Panc1 (cell line): ENCODE measurements around the gene ZBTB34.
"Not testable (repeated sequence)": the region's sequence is repeated elsewhere in the genome, so short reads cannot be mapped to it uniquely, and the experiment has no call there.

Experiments
- SIN3A ChIP-seq: IDR thresholded peaks from 2 replicates; pipeline ENCODE4 v1.6.1; 2012; ENCODE audit warnings: low read depth, mild to moderate bottlenecking, low read length, moderate library complexity, borderline replicate concordance; ENCODE audit not compliant: insufficient read depth
- TF ChIP-seq, protein P1 (sequence below): fragments of 450-650 bp; IDR thresholded peaks from 2 replicates; pipeline ENCODE4 v1.5.1; 2017; ENCODE audit warnings: mild to moderate bottlenecking

DNA sequence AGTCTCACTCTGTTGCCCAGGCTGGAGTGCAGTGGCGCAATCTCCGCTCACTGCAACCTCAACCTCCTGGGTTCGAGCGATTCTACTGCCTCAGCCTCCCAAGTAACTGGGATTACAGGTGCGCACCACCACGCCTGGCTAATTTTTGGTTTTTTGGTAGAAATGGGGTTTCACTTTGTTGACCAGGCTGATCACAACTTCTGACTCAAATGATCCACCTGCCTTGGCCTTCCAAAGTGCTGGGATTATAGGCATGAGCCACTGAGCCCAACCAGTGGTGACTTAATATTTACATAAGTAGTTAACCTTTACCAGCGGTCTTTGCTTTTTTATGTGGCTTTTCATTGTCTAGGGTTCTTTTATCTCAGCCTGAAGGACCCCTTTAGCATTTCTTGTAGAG lies 36.4 kb upstream of the ZBTB34 start:
- not testable (repeated sequence) for TF ChIP-seq SIN3A
- TF ChIP-seq, protein P1, sequence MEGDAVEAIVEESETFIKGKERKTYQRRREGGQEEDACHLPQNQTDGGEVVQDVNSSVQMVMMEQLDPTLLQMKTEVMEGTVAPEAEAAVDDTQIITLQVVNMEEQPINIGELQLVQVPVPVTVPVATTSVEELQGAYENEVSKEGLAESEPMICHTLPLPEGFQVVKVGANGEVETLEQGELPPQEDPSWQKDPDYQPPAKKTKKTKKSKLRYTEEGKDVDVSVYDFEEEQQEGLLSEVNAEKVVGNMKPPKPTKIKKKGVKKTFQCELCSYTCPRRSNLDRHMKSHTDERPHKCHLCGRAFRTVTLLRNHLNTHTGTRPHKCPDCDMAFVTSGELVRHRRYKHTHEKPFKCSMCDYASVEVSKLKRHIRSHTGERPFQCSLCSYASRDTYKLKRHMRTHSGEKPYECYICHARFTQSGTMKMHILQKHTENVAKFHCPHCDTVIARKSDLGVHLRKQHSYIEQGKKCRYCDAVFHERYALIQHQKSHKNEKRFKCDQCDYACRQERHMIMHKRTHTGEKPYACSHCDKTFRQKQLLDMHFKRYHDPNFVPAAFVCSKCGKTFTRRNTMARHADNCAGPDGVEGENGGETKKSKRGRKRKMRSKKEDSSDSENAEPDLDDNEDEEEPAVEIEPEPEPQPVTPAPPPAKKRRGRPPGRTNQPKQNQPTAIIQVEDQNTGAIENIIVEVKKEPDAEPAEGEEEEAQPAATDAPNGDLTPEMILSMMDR: not testable (repeated sequence)
